SIG-M5 treated with dmso at 0.1 percent for 504 hours (cell line): Measurements from ENCODE around the gene SEMA3E.

Experiments
- DNase-seq: peaks from one replicate; lab custom pipeline; 2025; ENCODE audit not compliant: unreplicated experiment; lab: John Stamatoyannopoulos, UW

The SEMA3E gene

DNA sequence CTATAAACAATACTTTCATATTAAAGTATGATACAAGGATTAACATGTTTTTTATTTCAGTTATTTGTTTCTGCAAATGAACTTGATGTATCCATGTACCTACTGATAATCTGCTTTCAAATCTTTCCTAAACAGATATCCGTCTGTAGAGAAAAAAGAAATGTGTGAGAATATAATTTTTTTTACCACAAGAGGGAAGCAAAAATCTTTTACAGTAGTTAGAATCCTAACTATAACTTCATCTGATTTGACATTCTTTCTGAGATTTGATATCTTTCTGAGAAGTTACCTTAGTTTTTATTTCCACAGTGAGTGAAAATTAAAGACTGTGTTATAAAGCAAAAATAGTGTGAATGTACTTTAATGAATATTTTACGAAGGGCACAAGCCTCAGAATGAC is 282.3 kb downstream of the SEMA3E start:
- peak; percentile 18 for DNase-seq

GRCh38 chr7:83365746-83366145 is 283.2 kb downstream of the SEMA3E start:
- DNase-seq = peak; percentile 3

GRCh38 chr7:83362871-83363550 is 285.9 kb downstream of the SEMA3E start:
- DNase-seq = no peak

DNA sequence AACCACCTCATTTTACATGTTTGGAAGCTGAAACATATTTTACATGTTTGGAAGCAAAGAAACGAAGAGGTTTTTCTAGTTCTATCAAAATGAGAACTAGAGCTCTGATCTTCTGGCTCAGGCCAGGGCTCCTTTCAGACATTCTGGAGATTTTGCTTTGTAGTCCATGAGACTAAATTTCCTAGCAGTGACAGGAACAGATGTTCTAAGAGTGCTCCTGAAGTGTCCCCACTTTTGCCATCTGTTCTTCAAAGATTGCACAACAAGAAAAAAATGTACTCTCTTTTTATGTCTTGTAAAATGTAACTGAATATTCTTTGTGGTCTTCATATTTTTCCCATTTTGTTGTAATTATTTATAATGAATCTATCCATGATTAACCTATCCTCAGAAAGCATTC is 289.8 kb downstream of the SEMA3E start:
- DNase-seq = no peak

- no peak for DNase-seq
These were observed 293.8 kb downstream of the SEMA3E start for GRCh38 chr7:83355143-83355542.

- no peak for DNase-seq
These were observed 300.9 kb downstream of the SEMA3E start for GRCh38 chr7:83347945-83348444.

- no peak for DNase-seq
These were observed 309.0 kb downstream of the SEMA3E start for GRCh38 chr7:83339907-83340306.

DNA sequence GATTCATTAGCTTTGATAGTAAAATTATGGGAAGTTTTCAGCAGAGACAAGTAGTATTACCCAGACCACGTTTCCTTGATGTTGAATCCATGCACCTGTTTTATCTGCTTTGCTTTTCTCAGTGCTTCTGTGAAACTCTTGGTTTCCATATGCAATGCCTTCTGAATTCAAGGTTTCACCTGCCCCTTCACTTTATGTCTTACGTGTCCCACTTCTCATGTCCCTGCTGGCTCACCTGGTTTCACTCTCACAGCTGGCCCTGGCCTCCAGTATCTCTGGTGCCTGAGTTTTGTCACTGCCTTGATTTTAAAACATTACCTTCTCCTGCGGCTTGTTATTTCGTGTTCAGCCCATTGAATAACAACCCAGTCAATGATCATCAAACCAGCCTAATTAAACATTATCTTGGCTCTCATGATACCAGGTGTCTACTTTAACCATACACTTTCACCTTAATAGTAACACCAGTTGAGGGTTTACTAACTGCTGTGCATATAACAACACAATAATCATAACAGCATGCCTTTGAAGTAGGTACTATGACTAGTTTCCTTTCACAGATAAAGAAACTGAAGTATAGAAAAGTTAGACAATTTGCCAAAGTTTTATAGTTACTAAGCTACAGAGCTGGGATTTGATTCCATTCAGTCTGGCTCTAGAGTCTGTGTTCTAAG is 310.5 kb downstream of the SEMA3E start:
- no peak for DNase-seq

GRCh38 chr7:83337050-83337449 is 311.9 kb downstream of the SEMA3E start:
- DNase-seq = no peak

- no peak for DNase-seq
These were observed 322.7 kb downstream of the SEMA3E start for GRCh38 chr7:83326223-83326622.

DNA sequence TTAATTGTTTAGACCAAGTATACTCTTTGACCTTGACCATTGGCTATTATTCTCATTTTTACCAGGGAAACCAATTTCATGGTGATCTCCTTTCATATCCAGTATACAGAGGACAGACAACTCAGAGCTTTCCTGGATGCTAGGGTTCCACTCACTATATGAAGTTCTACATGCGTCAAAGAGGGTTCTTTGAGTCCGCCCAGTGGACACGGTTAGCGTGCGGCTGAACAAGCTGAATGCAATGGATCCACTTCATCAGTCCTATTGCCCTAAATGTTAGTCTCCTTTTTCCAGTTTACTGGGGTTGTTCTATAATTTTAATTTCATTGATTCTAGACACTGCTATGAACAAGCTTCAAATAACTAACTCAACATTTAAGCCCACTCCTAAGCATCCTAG is 323.9 kb downstream of the SEMA3E start:
- DNase-seq = no peak

GRCh38 chr7:83324596-83324995 is 324.3 kb downstream of the SEMA3E start:
- DNase-seq = no peak

DNA sequence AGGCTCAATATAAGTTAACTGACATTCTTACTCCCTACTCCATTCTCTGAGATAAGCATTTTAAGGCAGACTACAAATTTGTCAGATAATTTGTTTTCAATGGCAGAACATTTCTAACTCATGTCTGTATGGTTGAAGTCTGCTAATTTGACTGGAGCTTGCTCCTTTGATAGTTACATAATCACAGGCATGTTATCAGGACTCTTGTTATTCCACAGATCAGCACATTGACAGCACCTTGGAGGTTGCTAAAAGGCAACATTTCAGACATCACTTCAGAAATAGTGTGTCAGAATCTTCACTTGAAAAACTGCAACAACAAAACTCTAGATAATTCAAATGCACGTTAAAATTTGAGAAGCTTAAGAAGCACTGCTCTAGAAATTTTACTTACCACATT is 327.9 kb downstream of the SEMA3E start:
- no peak for DNase-seq

DNA sequence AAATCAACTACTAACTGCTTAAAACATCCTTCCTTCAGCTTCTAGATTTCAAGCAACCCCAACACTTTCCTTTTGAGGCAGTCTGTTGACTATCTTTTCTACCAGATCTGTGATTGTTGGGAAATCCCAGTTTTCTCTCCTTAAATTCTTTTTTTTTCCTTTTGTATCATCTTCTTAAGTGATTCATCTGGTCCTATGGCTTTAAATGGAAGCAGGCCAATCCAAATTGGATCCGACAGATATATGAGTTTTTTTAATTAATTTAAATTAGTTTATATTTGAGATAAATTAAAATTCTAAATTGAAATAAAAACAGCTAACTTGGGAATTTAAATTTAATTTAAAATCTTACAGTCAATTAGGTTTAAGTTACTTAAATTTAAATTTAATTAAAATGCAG is 335.0 kb downstream of the SEMA3E start:
- no peak for DNase-seq
